Posterior cingulate gyrus (tissue), 11 donors: ENCODE results near the gene MOB1B.
"Not testable (repeated sequence)": the region's sequence is repeated elsewhere in the genome, so short reads cannot be mapped to it uniquely, and the experiment has no call there.

ENCODE experiments used
- DNase-seq, 10 donors: peaks; one replicate each; pipeline versions ENCODE4 v3.0.0 to v3.0.0-alpha.2; 2020 to 2021; ENCODE audit warnings: mixed read lengths in 3 of 10
- intact Hi-C: fragments of 100-400 bp; cut with DNase I; formaldehyde crosslinking; loops from one replicate; pipeline ENCODE4 v1.15.1; 2023

The MOB1B gene

GRCh38 chr4:70997546-70997945 is 95.4 kb downstream of the MOB1B start:
- no peak for DNase-seq
- intact Hi-C loops, result loop anchor here (10.0 kb wide), 1 partner anchor 93 kb away; the partner anchor contains the start of gene MOB1B

DNA sequence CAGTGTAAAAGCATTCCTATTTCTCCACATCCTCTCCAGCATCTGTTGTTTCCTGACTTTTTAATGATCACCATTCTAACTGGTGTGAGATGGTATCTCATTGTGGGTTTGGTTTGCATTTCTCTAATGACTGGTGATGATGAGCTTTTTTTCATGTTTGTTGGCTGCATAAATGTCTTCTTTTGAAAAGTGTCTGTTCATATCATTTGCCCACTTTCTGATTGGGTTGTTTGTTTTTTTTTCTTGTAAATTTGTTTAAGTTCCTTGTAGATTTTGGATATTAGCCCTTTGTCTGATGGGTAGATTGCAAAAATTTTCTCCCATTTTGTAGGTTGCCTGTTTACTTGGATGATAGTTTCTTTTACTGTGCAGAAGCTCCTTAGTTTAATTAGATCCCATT is 97.5 kb downstream of the MOB1B start:
- DNase-seq, result not testable (repeated sequence)
- intact Hi-C loops, result loop anchor here (10.0 kb wide), 1 partner anchor 95 kb away; the partner anchor contains the start of gene MOB1B

- intact Hi-C loops, DNase-seq: not testable (repeated sequence)
Measured at GRCh38 chr4:71001363-71001762, 99.2 kb downstream of the MOB1B start.

DNA sequence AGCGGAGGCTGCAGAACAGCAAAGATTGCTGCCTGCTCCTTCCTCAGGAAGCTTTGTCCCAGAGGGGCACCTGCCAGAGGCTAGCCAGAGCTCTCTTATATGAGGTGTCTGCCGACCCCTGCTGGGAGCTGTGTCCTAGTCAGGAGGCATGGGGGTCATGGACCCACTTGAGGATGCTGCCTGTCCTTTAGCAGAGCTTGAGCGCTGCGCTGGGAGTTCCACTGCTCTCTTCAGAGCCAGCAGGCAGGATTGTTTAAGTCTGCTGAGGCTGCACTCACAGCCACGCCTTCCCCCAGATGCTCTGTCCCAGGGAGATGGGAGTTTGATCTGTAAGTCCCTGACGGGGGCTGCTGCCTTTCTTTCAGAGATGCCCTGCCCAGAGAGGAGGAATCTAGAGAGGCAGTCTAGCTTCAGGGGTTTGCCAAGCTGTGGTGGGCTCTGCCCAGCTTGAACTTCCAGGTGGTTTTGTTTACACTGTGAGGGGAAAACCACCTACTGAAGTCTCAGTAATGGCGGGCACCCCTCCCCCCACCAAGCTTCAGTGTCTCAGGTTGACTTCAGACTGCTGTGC is 102.2 kb downstream of the MOB1B start:
- DNase-seq, result no peak
- intact Hi-C loops, result no loop called here

- intact Hi-C loops, DNase-seq: not testable (repeated sequence)
Measured at GRCh38 chr4:71005025-71005424, 102.9 kb downstream of the MOB1B start.

GRCh38 chr4:71006203-71006907 is 104.2 kb downstream of the MOB1B start:
- intact Hi-C loops, result no loop called here
- DNase-seq, result no peak

- no peak for DNase-seq
- intact Hi-C loops, result no loop called here
Measured at GRCh38 chr4:71008196-71008595, 106.0 kb downstream of the MOB1B start.

- intact Hi-C loops, result no loop called here
- DNase-seq, result no peak
Measured at GRCh38 chr4:71009086-71009485, 106.9 kb downstream of the MOB1B start.

- DNase-seq, result no peak
- intact Hi-C loops, result no loop called here
Measured at GRCh38 chr4:71009890-71010588, 107.9 kb downstream of the MOB1B start.

GRCh38 chr4:71011451-71011850 is 109.3 kb downstream of the MOB1B start:
- no peak for DNase-seq
- intact Hi-C loops, result no loop called here

DNA sequence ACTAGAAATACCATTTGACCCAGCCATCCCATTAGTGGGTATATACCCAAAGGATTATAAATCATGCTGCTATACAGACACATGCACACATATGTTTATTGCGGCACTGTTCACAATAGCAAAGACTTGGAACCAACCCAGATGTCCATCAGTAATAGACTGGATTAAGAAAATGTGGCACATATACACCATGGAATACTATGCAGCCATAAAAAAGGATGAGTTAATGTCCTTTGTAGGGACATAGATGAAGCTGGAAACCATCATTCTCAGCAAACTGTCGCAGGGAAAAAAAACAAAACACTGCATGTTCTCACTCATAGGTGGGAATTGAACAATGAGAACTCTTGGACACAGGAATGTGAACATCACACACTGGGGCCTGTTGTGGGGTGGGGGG is 115.2 kb downstream of the MOB1B start:
- DNase-seq, intact Hi-C loops: not testable (repeated sequence)

- DNase-seq, result no peak
- intact Hi-C loops, result no loop called here
Measured at GRCh38 chr4:71020611-71021010, 118.4 kb downstream of the MOB1B start.

DNA sequence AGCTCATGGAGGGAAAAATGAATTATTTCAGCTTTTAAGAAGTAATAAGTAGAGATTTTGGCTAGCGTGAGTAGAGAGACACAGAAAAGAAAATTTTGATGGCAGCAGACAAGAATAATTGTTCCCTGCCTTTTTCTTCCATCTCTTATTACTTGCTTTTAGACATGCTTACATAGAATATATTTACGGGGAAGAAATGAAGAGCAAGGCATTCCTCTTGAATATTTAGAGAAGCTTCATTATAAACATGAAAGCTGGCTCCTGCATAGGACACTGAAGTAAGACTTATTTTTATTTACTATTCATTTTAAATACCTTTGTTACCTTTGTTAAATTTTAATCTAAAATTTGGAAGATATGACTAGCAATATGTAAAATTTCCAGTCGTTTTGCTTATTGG is 123.5 kb downstream of the MOB1B start:
- intact Hi-C loops, result no loop called here
- no peak for DNase-seq

DNA sequence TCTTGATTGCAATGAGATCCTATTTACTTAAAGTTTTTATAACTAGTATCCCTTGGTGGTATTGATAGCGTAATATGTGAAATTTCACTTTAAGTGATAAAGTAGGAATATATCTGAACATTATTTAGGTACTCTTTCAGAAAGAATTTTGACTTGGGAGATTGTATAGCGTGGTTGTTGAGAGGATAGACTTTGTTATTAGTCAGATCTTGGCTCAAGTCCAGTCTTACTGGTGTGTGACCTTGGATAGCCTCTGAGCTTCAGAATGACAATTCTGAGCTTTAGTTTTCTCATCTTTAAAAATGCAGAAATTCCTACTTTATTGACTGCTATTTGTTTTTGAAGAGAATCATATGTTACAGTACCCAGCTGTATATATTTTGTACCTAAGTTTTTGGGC is 123.9 kb downstream of the MOB1B start:
- no peak for DNase-seq
- intact Hi-C loops, result no loop called here

GRCh38 chr4:71027611-71028010 is 125.4 kb downstream of the MOB1B start:
- intact Hi-C loops, result no loop called here
- no peak for DNase-seq

- intact Hi-C loops, result no loop called here
- no peak for DNase-seq
Measured at GRCh38 chr4:71029504-71029903, 127.3 kb downstream of the MOB1B start.

DNA sequence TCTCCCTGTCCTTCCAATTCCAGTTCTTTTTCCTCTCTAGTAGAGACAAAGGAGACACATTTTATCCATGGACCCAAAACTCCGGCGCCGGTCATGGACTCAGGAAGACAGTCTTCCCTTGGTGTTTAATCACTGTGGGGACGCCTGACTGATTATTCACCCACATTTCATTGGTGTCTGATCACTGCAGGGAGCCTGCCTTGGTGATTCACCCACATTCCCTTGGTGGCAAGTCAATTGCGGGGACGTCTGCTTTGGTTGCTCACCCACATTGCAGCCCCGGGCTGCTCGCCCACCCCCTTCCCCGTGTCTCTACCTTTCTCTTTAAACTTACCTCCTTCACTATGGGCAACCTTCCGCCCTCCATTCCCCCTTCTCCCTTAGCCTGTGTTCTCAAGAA is 129.9 kb downstream of the MOB1B start:
- peak in 1 of 10 donors; percentile 42 for DNase-seq
- intact Hi-C loops, result not testable (repeated sequence)
